MM.1S (cell line): ENCODE data around the gene DLG5.

Source experiments
- CTCF ChIP-seq: fragments of 300-600 bp; sonication (generic); IDR thresholded peaks from 2 replicates; pipeline ENCODE4 v1.5.1; 2016; ENCODE audit warnings: antibody characterized with exemption, low read length, mixed read lengths
- EZH2 ChIP-seq: fragments of 300-600 bp; sonication (generic); optimal IDR thresholded peaks from 2 replicates; pipeline ENCODE3; 2017; ENCODE audit warnings: low read depth, mild to moderate bottlenecking, antibody characterized with exemption, low read length, mixed read lengths

DNA sequence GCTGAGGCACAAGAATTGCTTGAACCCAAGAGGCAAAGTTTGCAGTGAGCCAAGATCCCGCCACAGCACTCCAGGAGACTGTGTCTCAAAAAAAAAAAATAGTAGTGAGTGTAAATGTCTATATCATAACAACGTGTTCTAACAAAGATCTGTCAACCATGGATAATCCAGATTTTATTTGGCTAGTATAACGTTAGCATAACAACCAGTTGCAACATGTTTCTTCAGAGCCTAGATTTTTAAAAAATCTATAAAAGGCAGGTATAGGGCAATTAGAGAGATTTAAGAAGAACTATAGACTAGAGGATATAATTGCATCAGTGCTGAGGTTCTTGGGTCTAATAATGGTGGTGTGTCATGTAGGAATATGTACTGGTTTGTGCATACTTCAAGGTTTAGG lies 30.5 kb downstream of the DLG5 start:
- no peak for TF ChIP-seq CTCF
- TF ChIP-seq EZH2 = no peak
